Neuronal stem cell (in vitro differentiated cells): Measurements from ENCODE around the gene COX14.

Experiments used
- DNase-seq: peaks from one replicate; pipeline ENCODE4 v3.0.0-alpha.2; 2013; ENCODE audit warnings: low spot score
- H2AFZ ChIP-seq: one replicate; pipeline ENCODE4 v1.6.1; 2013; ENCODE audit warnings: mild to moderate bottlenecking, low read length, inconsistent platforms
- H2AK5ac ChIP-seq: 2 replicates; pipeline ENCODE4 v1.6.1; 2013; ENCODE audit warnings: low read depth, mild to moderate bottlenecking, inconsistent platforms, low read length, moderate library complexity, mixed read lengths
- H2BK120ac ChIP-seq: 2 replicates; pipeline ENCODE4 v1.6.1; 2013; ENCODE audit warnings: low read depth, mild to moderate bottlenecking, inconsistent platforms, low read length, moderate library complexity, mixed read lengths
- H2BK12ac ChIP-seq: one replicate; pipeline ENCODE4 v1.6.1; 2013; ENCODE audit warnings: low read length, inconsistent platforms
- H2BK15ac ChIP-seq: 2 replicates; pipeline ENCODE4 v1.6.1; 2013; ENCODE audit warnings: mild to moderate bottlenecking, low read length, inconsistent platforms, mixed read lengths
- H2BK5ac ChIP-seq: one replicate; pipeline ENCODE4 v1.6.1; 2013; ENCODE audit warnings: inconsistent platforms, mild to moderate bottlenecking, low read length, moderate library complexity
- H3K14ac ChIP-seq: one replicate; pipeline ENCODE4 v1.6.1; 2013; ENCODE audit warnings: low read length, inconsistent platforms
- H3K18ac ChIP-seq: 2 replicates; pipeline ENCODE4 v1.6.1; 2013; ENCODE audit warnings: low read length, inconsistent platforms
- H3K23ac ChIP-seq: 2 replicates; pipeline ENCODE4 v1.6.1; 2013; ENCODE audit warnings: low read depth, mild to moderate bottlenecking, mixed read lengths, low read length, inconsistent platforms; ENCODE audit not compliant: poor library complexity
- H3K27ac ChIP-seq: replicated peaks from 3 replicates; pipeline ENCODE4 v1.5.1; 2013; ENCODE audit warnings: low read length, inconsistent platforms
- H3K27me3 ChIP-seq, 3 experiments: 2 replicates each; pipeline ENCODE4 v1.6.1; 2013; ENCODE audit warnings: low read length in 3 of 3, mild to moderate bottlenecking in 2 of 3, inconsistent platforms in 1 of 3, low read depth in 1 of 3, mixed read lengths in 1 of 3, moderate library complexity in 1 of 3; ENCODE audit not compliant: control insufficient read depth in 3 of 3, insufficient read depth in 3 of 3
- H3K36me3 ChIP-seq, 2 donors: replicated peaks in 1 of 2; 2 replicates each; pipeline ENCODE4 v1.6.1; 2013; ENCODE audit warnings: low read length in 2 of 2; ENCODE audit not compliant: control insufficient read depth in 2 of 2, insufficient read depth in 2 of 2
- H3K4ac ChIP-seq: 2 replicates; pipeline ENCODE4 v1.6.1; 2013; ENCODE audit warnings: inconsistent platforms, mild to moderate bottlenecking, low read length, moderate library complexity
- H3K4me1 ChIP-seq, 2 donors: 1 replicate in 1 of 2; 2 replicates in 1 of 2; pipeline ENCODE4 v1.6.1; 2013; ENCODE audit warnings: low read length in 2 of 2, low read depth in 1 of 2; ENCODE audit not compliant: control insufficient read depth in 2 of 2, insufficient read depth in 1 of 2
- H3K4me2 ChIP-seq: one replicate; pipeline ENCODE4 v1.6.1; 2013; ENCODE audit warnings: mild to moderate bottlenecking, low read length, inconsistent platforms; ENCODE audit not compliant: insufficient read depth, poor library complexity, severe bottlenecking
- H3K4me3 ChIP-seq, 2 donors: 2 replicates each; pipeline ENCODE4 v1.5.1; 2013; ENCODE audit warnings: low read length in 2 of 2, mild to moderate bottlenecking in 2 of 2, inconsistent platforms in 1 of 2, moderate library complexity in 1 of 2
- H3K79me1 ChIP-seq: one replicate; pipeline ENCODE4 v1.6.1; 2013; ENCODE audit warnings: low read depth, mild to moderate bottlenecking, inconsistent platforms, low read length, moderate library complexity
- H3K9ac ChIP-seq: one replicate; pipeline ENCODE4 v1.6.1; 2013; ENCODE audit warnings: mild to moderate bottlenecking, low read depth, low read length, inconsistent platforms; ENCODE audit not compliant: poor library complexity
- H3K9me3 ChIP-seq, 2 donors: replicated peaks in 1 of 2; 2 replicates each; pipeline versions ENCODE3 to v1.6.1; 2013; ENCODE audit warnings: low read length in 2 of 2, mild to moderate bottlenecking in 2 of 2, inconsistent platforms in 1 of 2, low read depth in 1 of 2, mixed read lengths in 1 of 2, moderate library complexity in 1 of 2; ENCODE audit not compliant: control insufficient read depth in 2 of 2, insufficient read depth in 1 of 2
- H4K8ac ChIP-seq: one replicate; pipeline ENCODE4 v1.6.1; 2013; ENCODE audit warnings: low read depth, mild to moderate bottlenecking, inconsistent platforms, low read length, moderate library complexity
- H4K91ac ChIP-seq: one replicate; pipeline ENCODE4 v1.6.1; 2013; ENCODE audit warnings: low read length, low read depth, mild to moderate bottlenecking, inconsistent platforms; ENCODE audit not compliant: poor library complexity
- WGBS, 2 donors: extraction: QIAGEN DNeasy Blood & Tissue Kit; methylation state at CpG; one replicate each; pipeline ENCODE4 v1.1.7; 2013; ENCODE audit warnings: missing lambda C conversion rate in 2 of 2, mixed read lengths in 1 of 2; ENCODE audit not compliant: insufficient read length in 2 of 2, insufficient replicate concordance in 1 of 2; ENCODE audit errors: extremely low coverage in 2 of 2; 5-methylcytosine and 5-hydroxymethylcytosine counted together

The COX14 gene

DNA sequence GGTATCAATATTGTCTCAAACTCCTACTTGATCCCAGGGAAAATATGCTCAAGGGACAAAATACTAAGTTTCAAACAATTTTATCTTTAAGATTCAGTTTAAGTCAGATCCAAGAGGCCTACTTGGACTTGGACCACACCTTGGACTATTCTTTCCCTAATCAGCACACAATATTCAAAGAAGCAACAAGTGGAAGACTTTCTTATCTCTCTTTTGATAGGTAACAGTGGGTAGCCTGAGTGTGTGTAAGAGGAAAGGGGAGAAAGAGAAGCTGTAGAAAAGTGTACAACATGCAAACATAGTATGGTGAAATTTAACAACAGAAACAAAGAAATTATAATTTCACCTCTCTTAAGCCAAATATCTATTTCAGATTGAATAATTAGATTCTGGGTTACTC, 48.6 kb downstream of the COX14 start:
- H3K23ac ChIP-seq: no peak overlapping the region
- H3K14ac ChIP-seq: no peak overlapping the region
- no peak overlapping the region for H3K4me2 ChIP-seq
- H3K4me3 ChIP-seq: no peak overlapping the region
- no peaks in the 10 kb centered on the region for H3K4me1 ChIP-seq
- no peaks in the 10 kb centered on the region for H3K79me1 ChIP-seq
- no peak overlapping the region for H2BK15ac ChIP-seq
- no peak overlapping the region for H2BK12ac ChIP-seq
- no peak overlapping the region for H2BK5ac ChIP-seq
- H3K18ac ChIP-seq: no peak overlapping the region
- no peak overlapping the region for H4K91ac ChIP-seq
- no peak overlapping the region for H4K8ac ChIP-seq
- no peak overlapping the region for H3K9ac ChIP-seq
- H2AFZ ChIP-seq: no peak overlapping the region
- no peaks in the 10 kb centered on the region for H3K27me3 ChIP-seq
- peaks cover 0 to 4% of the 10 kb centered on the region in 2 donors for H3K9me3 ChIP-seq
- H2BK120ac ChIP-seq: no peak overlapping the region
- H3K27ac ChIP-seq: no peak overlapping the region
- no peak overlapping the region for H3K4ac ChIP-seq
- H3K36me3 ChIP-seq: peaks cover 3 to 38% of the 10 kb centered on the region in 2 donors
- H2AK5ac ChIP-seq: no peak overlapping the region
- no peak for DNase-seq

DNA sequence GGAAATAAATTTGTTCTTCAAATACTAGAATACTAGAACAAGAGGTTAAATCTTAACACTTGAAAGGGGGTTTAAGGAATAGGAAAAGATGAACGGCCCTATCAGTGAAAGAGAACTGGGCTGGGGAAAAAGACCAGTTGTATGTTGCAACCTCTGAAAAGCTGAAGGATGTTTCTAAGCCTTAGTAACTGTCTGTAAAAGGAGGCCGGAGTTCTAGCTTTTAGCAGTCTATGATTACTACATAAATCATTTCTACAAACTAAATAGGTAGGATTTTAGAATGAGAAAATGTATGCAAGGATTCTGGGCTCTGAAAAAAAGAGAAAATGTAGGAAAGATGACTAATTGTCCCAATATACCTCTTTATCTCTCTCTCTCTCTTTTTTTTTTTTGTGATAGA, 50.2 kb downstream of the COX14 start:
- no peak overlapping the region for H2BK12ac ChIP-seq
- H3K4me1 ChIP-seq: no peaks in the 10 kb centered on the region
- DNase-seq: no peak
- no CpG with 5 or more reads among the region's 2 CpGs for whole genome bisulfite sequencing, 2 donors
- no peak overlapping the region for H3K14ac ChIP-seq
- no peaks in the 10 kb centered on the region for H3K9me3 ChIP-seq
- no peak overlapping the region for H4K8ac ChIP-seq
- no peak overlapping the region for H2BK15ac ChIP-seq
- H2BK5ac ChIP-seq: no peak overlapping the region
- no peak overlapping the region for H3K23ac ChIP-seq
- H3K4ac ChIP-seq: no peak overlapping the region
- no peak overlapping the region for H3K4me3 ChIP-seq
- H2AK5ac ChIP-seq: no peak overlapping the region
- H4K91ac ChIP-seq: no peak overlapping the region
- H3K27me3 ChIP-seq: no peaks in the 10 kb centered on the region
- H3K18ac ChIP-seq: no peak overlapping the region
- H3K9ac ChIP-seq: no peak overlapping the region
- H2AFZ ChIP-seq: no peak overlapping the region
- H3K27ac ChIP-seq: no peak overlapping the region
- no peak overlapping the region for H3K4me2 ChIP-seq
- no peak overlapping the region for H2BK120ac ChIP-seq
- H3K79me1 ChIP-seq: no peaks in the 10 kb centered on the region
- peaks cover 0 to 31% of the 10 kb centered on the region in 2 donors for H3K36me3 ChIP-seq

DNA sequence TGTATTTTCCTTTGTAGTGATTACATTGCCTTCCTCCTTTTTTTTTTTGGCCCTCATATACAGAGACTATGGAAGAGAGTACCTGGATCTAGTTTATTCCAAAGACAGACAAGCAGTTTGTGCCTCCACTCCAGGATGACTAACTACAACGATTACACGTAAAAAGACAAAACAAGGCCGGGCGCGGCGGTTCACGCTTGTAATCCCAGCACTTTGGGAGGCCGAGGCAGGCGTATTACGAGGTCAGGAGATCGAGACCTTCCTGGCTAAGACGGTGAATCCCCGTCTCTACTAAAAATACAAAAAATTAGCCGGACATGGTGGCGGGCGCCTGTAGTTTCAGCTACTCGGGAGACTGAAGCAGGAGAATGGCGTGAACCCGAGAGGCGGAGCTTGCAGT, 52.9 kb downstream of the COX14 start:
- Histone ChIP-seq H3K27ac (no peak overlapping the region), H3K36me3 (peaks cover 0 to 15% of the 10 kb centered on the region in 2 donors), H3K9ac (no peak overlapping the region), H3K18ac (no peak overlapping the region), H3K14ac (no peak overlapping the region), H3K4me3 (no peak overlapping the region), H2AK5ac (no peak overlapping the region), H2BK5ac (no peak overlapping the region), H3K4ac (no peak overlapping the region), H3K79me1 (no peaks in the 10 kb centered on the region), H3K23ac (no peak overlapping the region), H2AFZ (no peak overlapping the region), H4K8ac (no peak overlapping the region), H3K9me3 (peaks cover 0 to 9% of the 10 kb centered on the region in 2 donors), H2BK120ac (no peak overlapping the region), H3K4me2 (no peak overlapping the region), H4K91ac (no peak overlapping the region), H3K27me3 (no peaks in the 10 kb centered on the region), H2BK15ac (no peak overlapping the region), H2BK12ac (no peak overlapping the region), H3K4me1 (no peaks in the 10 kb centered on the region)
- no CpG with 5 or more reads among the region's 20 CpGs for WGBS, 2 donors
- no peak for DNase-seq

DNA sequence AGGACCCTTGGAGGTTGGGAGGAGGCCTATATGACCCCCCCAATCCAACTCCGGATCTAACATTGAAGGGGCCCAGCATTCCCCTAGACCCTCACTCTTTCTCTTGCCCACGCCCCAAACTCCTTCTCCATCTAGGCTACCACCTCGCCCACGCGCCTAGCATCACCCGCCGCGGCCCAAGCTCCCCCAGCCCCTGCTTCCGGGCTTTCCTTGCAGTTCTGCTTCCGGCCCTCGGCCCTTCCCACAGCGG, 54.7 kb downstream of the COX14 start:
- Histone ChIP-seq H2BK15ac (peak overlapping the region; percentile 77), H4K91ac (no peak overlapping the region), H2BK120ac (no peak overlapping the region), H3K18ac (peak overlapping the region; percentile 98), H3K4me1 (no peaks in the 10 kb centered on the region), H2BK12ac (no peak overlapping the region), H3K9ac (peak overlapping the region; percentile 65), H3K4me2 (peak overlapping the region; percentile 58), H3K27me3 (no peaks in the 10 kb centered on the region), H2BK5ac (peak overlapping the region; percentile 97), H3K36me3 (peaks cover 0 to 11% of the 10 kb centered on the region in 2 donors), H3K23ac (peak overlapping the region; percentile 57), H3K4me3 (peak overlapping the region; percentile 86 to 95), H3K27ac (peak overlapping the region; percentile 98), H3K4ac (no peak overlapping the region), H3K14ac (peak overlapping the region; percentile 87), H4K8ac (no peak overlapping the region), H2AFZ (peak overlapping the region; percentile 99), H2AK5ac (no peak overlapping the region), H3K79me1 (no peaks in the 10 kb centered on the region), H3K9me3 (peaks cover 0 to 13% of the 10 kb centered on the region in 2 donors)
- no CpG with 5 or more reads among the region's 12 CpGs for WGBS, 2 donors
- DNase-seq: no peak
